Chondrocyte (in vitro differentiated cells): ENCODE results near the gene DNAJC7. TPM values are rescaled to one million over a fixed set of nuclear protein-coding genes. Genes with fewer than 3 reads are reported as not detected.

Source experiments
- DNase-seq: peaks from one replicate; pipeline ENCODE4 v3.0.0; 2021; ENCODE audit warnings: mixed read lengths, low spot score
- H3K27ac Mint-ChIP-seq: one replicate; pipeline ENCODE4 v1.8.0; 2021; ENCODE audit warnings: mild to moderate bottlenecking, moderate library complexity, mixed read lengths; ENCODE audit not compliant: unreplicated experiment
- H3K27me3 Mint-ChIP-seq: 2 replicates; pipeline ENCODE4 v1.8.0; 2021; ENCODE audit warnings: low read depth, mixed read lengths
- H3K36me3 Mint-ChIP-seq: 2 replicates; pipeline ENCODE4 v1.8.0; 2021; ENCODE audit warnings: low read depth, mixed read lengths
- H3K4me1 Mint-ChIP-seq: 2 replicates; pipeline ENCODE4 v1.8.0; 2021; ENCODE audit warnings: low read depth, mild to moderate bottlenecking, mixed read lengths
- H3K4me3 Mint-ChIP-seq: one replicate; pipeline ENCODE4 v1.8.0; 2021; ENCODE audit warnings: mild to moderate bottlenecking, moderate library complexity, mixed read lengths; ENCODE audit not compliant: unreplicated experiment
- H3K9me3 Mint-ChIP-seq: 2 replicates; pipeline ENCODE4 v1.8.0; 2021; ENCODE audit warnings: low read depth, mixed read lengths
- total RNA-seq: library from RNA; stranded (reverse); gene quantifications from 3 replicates; pipeline ENCODE4 v1.2.1, GENCODE V29; 2021
- TF ChIP-seq, protein P1 (sequence below): fragments of 200-600 bp; sonication (generic); IDR thresholded peaks from 2 replicates; pipeline ENCODE4 v1.5.0; 2021; ENCODE audit warnings: antibody characterized with exemption, mild to moderate bottlenecking, moderate library complexity

DNAJC7 gene
- total RNA-seq, 1 donor from 2014 or later = 51.2 TPM

DNA sequence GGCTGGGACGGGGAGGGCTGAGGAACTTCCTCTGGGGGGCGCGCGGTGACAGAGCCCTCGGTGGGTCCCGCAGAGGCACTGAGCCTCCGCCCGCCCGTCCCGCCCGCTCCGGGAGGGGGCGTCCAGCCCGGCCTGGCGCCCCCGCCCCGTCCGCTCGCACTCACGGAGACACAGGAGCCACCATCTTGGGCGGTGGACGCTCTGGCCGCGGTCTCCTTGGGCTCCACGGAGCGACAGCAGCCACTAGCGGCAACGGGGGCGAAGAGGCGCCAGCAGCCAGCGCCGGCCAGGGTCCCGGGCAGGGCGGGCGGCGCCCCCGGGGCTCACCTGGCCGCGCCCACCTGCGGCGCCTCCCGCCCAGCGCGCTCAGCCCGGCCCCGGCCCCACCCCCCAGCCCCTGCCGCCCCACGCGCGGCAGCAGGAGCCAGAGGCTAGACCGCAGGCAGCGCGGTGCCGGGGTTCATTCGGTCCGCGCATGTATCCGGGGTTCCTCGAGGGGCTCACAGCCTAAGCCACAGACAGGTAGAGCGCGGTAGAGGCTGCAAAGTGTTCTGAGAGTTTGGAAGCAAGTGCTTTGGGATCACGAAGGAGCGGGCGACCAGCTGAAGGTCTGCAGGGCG lies 33.3 kb upstream of the DNAJC7 start, which contains the start of gene C17orf113:
Gene C17orf113 (minus strand): TSS at position 209 of the 620 bp plus-strand sequence. CDS start 7,225 bp downstream, outside the sequence.
- Mint-ChIP-seq H3K4me3 (peak within 1 kb of the TSS; percentile 69), H3K36me3 (no peaks in the 10 kb centered on the region), H3K4me1 (peaks cover 9% of the 10 kb centered on the region), H3K27me3 (peaks cover 26% of the 10 kb centered on the region), H3K27ac (no peak within 1 kb of the TSS), H3K9me3 (no peaks in the 10 kb centered on the region)
- TF ChIP-seq, protein P1, sequence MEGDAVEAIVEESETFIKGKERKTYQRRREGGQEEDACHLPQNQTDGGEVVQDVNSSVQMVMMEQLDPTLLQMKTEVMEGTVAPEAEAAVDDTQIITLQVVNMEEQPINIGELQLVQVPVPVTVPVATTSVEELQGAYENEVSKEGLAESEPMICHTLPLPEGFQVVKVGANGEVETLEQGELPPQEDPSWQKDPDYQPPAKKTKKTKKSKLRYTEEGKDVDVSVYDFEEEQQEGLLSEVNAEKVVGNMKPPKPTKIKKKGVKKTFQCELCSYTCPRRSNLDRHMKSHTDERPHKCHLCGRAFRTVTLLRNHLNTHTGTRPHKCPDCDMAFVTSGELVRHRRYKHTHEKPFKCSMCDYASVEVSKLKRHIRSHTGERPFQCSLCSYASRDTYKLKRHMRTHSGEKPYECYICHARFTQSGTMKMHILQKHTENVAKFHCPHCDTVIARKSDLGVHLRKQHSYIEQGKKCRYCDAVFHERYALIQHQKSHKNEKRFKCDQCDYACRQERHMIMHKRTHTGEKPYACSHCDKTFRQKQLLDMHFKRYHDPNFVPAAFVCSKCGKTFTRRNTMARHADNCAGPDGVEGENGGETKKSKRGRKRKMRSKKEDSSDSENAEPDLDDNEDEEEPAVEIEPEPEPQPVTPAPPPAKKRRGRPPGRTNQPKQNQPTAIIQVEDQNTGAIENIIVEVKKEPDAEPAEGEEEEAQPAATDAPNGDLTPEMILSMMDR = peak; percentile 72
- DNase-seq = no peak

GRCh38 chr17:42049834-42050392 lies 32.7 kb upstream of the DNAJC7 start:
- TF ChIP-seq, protein P1 = no peak
- Mint-ChIP-seq H3K27ac (no peak overlapping the region), H3K4me3 (peak overlapping the region; percentile 68), H3K9me3 (no peaks in the 10 kb centered on the region), H3K4me1 (peaks cover 9% of the 10 kb centered on the region), H3K27me3 (peaks cover 21% of the 10 kb centered on the region), H3K36me3 (no peaks in the 10 kb centered on the region)
- DNase-seq = no peak

DNA sequence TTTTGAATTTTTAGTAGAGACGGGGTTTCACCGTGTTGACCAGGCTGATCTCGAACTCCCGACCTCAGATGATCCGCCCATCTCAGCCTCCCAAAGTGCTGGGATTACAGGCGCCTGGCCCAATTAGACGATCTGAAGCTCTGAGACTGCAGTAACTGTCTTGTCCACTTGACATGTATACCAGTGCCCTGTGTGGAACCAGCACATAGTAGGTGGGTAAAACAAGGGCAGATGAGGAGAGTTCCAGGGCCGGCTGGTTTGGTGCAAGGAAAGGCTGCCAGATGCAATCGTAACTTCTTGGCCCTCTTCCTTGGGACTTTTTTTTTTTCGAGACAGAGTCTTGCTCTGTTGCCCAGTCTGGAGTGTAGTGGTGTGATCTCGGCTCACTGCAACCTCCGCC lies 30.1 kb upstream of the DNAJC7 start:
- Mint-ChIP-seq H3K4me3 (no peak overlapping the region), H3K27me3 (peaks cover 3% of the 10 kb centered on the region), H3K36me3 (no peaks in the 10 kb centered on the region), H3K27ac (no peak overlapping the region), H3K9me3 (no peaks in the 10 kb centered on the region), H3K4me1 (peaks cover 9% of the 10 kb centered on the region)
- no peak for DNase-seq
- TF ChIP-seq, protein P1 = no peak

DNA sequence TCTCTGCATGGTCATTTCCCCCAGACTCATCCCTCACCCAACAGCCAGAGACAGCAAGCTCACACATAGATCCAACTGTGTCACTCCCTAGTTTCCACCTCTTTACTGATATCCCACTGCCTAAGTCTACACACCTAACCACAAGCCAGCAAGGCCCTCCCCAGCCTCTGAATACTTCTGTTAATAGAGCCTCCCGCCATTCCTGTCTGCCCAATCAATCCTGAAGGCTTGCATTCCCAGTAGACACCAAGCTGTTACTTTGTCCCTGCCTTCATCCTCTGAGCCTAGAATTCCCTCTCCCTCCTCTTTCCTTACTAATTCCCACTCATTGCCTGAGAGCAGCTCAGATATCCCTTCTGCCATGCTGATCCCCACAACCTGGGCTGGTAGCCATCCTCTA lies 28.5 kb upstream of the DNAJC7 start:
- Mint-ChIP-seq H3K4me1 (peaks cover 4% of the 10 kb centered on the region), H3K27me3 (peaks cover under 1% of the 10 kb centered on the region), H3K27ac (no peak overlapping the region), H3K36me3 (no peaks in the 10 kb centered on the region), H3K4me3 (no peak overlapping the region), H3K9me3 (no peaks in the 10 kb centered on the region)
- DNase-seq = no peak
- TF ChIP-seq, protein P1 = no peak

GRCh38 chr17:42042598-42043319 lies 25.5 kb upstream of the DNAJC7 start:
- no peaks in the 10 kb centered on the region for H3K36me3 Mint-ChIP-seq
- TF ChIP-seq, protein P1 = no peak
- no peaks in the 10 kb centered on the region for H3K9me3 Mint-ChIP-seq
- no peak overlapping the region for H3K27ac Mint-ChIP-seq
- no peaks in the 10 kb centered on the region for H3K4me1 Mint-ChIP-seq
- DNase-seq = no peak
- H3K27me3 Mint-ChIP-seq = no peaks in the 10 kb centered on the region
- no peak overlapping the region for H3K4me3 Mint-ChIP-seq
